Measurements from ENCODE around the gene WIPF1. TPM values are rescaled to one million over a fixed set of nuclear protein-coding genes. Genes with fewer than 3 reads are reported as not detected.

Gene WIPF1
- total and polyA plus RNA-seq, 2 experiments from 2014 or later: 8.3 to 16.7 TPM

- Histone ChIP-seq H3K9me3 (ENCODE audit: low read depth) (no peaks in the 10 kb centered on the region), H3K27ac (no peak overlapping the region), H3K27me3 (no peaks in the 10 kb centered on the region), H3K4me1 (ENCODE audit: low read depth) (no peaks in the 10 kb centered on the region), H3K4me3 (no peak overlapping the region), H3K36me3 (no peaks in the 10 kb centered on the region)
- TF ChIP-seq CTCF (IDR thresholded peaks at IDR 0.05; ENCODE audit: low read depth, low read length): no peak
- DNase-seq (ENCODE audit: low read depth in 1 of 2, low spot score in 1 of 2): no peak
These were observed 69.6 kb downstream of the WIPF1 start for GRCh38 chr2:174527959-174528358.

- Histone ChIP-seq H3K4me1 (ENCODE audit: low read depth) (no peaks in the 10 kb centered on the region), H3K4me3 (no peak overlapping the region), H3K27me3 (no peaks in the 10 kb centered on the region), H3K36me3 (no peaks in the 10 kb centered on the region), H3K9me3 (ENCODE audit: low read depth) (no peaks in the 10 kb centered on the region), H3K27ac (no peak overlapping the region)
- no peak for TF ChIP-seq CTCF (IDR thresholded peaks at IDR 0.05; ENCODE audit: low read depth, low read length)
- DNase-seq (ENCODE audit: low read depth in 1 of 2, low spot score in 1 of 2): no peak
These were observed 70.4 kb downstream of the WIPF1 start for GRCh38 chr2:174527101-174527721.

- Histone ChIP-seq H3K27me3 (no peaks in the 10 kb centered on the region), H3K4me3 (no peak overlapping the region), H3K36me3 (no peaks in the 10 kb centered on the region), H3K27ac (no peak overlapping the region), H3K4me1 (ENCODE audit: low read depth) (no peaks in the 10 kb centered on the region), H3K9me3 (ENCODE audit: low read depth) (no peaks in the 10 kb centered on the region)
- no peak for TF ChIP-seq CTCF (IDR thresholded peaks at IDR 0.05; ENCODE audit: low read depth, low read length)
- no peak for DNase-seq (ENCODE audit: low read depth in 1 of 2, low spot score in 1 of 2)
These were observed 73.1 kb downstream of the WIPF1 start for GRCh38 chr2:174524527-174524926.

GRCh38 chr2:174522553-174522952 is 75.1 kb downstream of the WIPF1 start:
- no peaks in the 10 kb centered on the region for H3K27me3 ChIP-seq
- peak; percentile 30 for TF ChIP-seq CTCF (IDR thresholded peaks at IDR 0.05; ENCODE audit: low read depth, low read length)
- peak in 1 of 2 donors; percentile 19 for DNase-seq (ENCODE audit: low read depth in 1 of 2, low spot score in 1 of 2)
- no peak overlapping the region for H3K4me3 ChIP-seq
- no peaks in the 10 kb centered on the region for H3K9me3 ChIP-seq (ENCODE audit: low read depth)
- no peaks in the 10 kb centered on the region for H3K36me3 ChIP-seq
- H3K27ac ChIP-seq: no peak overlapping the region
- no peaks in the 10 kb centered on the region for H3K4me1 ChIP-seq (ENCODE audit: low read depth)

- no peak for TF ChIP-seq CTCF (IDR thresholded peaks at IDR 0.05; ENCODE audit: low read depth, low read length)
- no peak overlapping the region for H3K27ac ChIP-seq
- no peaks in the 10 kb centered on the region for H3K9me3 ChIP-seq (ENCODE audit: low read depth)
- no peaks in the 10 kb centered on the region for H3K4me1 ChIP-seq (ENCODE audit: low read depth)
- DNase-seq (ENCODE audit: low read depth in 1 of 2, low spot score in 1 of 2): no peak
- H3K4me3 ChIP-seq: no peak overlapping the region
- H3K36me3 ChIP-seq: no peaks in the 10 kb centered on the region
- no peaks in the 10 kb centered on the region for H3K27me3 ChIP-seq
These were observed 79.2 kb downstream of the WIPF1 start for GRCh38 chr2:174518395-174518794.
